OCI-LY7 (cell line): ENCODE measurements around the gene RBM18. TPM values are rescaled to one million over a fixed set of nuclear protein-coding genes. Genes with fewer than 3 reads are reported as not detected.

Source experiments
- BruUV-seq: library from RNA; stranded (reverse); fragments of 400-500 nt; replicated peaks from 2 replicates; lab custom pipeline; 2021; lab: Mats Ljungman, UMichigan
- CTCF ChIA-PET: fragments of 300-600 bp; sonication (Branson Sonifier 250); formaldehyde crosslinking; loops from one replicate; lab custom pipeline; 2022; ENCODE audit warnings: antibody characterized with exemption; ENCODE audit not compliant: unreplicated experiment; lab: Charles Lee
- POLR2A ChIA-PET: fragments of 300-600 bp; sonication (Branson Sonifier 250); formaldehyde crosslinking; loops from one replicate; lab custom pipeline; 2022; ENCODE audit warnings: antibody characterized with exemption; lab: Charles Lee
- DNase-seq: peaks from one replicate; pipeline ENCODE4 v3.0.0-alpha.2; 2015; ENCODE audit warnings: low spot score
- H2AFZ ChIP-seq: fragments of 200-600 bp; sonication (generic), shearing (Covaris generic); 2 replicates; pipeline ENCODE4 v1.6.1; 2014; ENCODE audit warnings: mild to moderate bottlenecking, antibody characterized with exemption, low read length, moderate library complexity
- H3K27ac ChIP-seq: fragments of 200-600 bp; sonication (generic); 2 replicates; pipeline ENCODE4 v1.5.1; 2014; ENCODE audit warnings: mixed run types, low read depth, mild to moderate bottlenecking, moderate library complexity, low read length, inconsistent platforms; ENCODE audit not compliant: poor library complexity, severe bottlenecking
- H3K36me3 ChIP-seq: fragments of 200-600 bp; sonication (generic); 2 replicates; pipeline ENCODE4 v1.6.1; 2014; ENCODE audit warnings: mild to moderate bottlenecking, antibody characterized with exemption, low read length, moderate library complexity, mixed read lengths; ENCODE audit not compliant: insufficient read depth
- H3K4me1 ChIP-seq: fragments of 200-600 bp; sonication (generic); 2 replicates; pipeline ENCODE4 v1.5.1; 2014; ENCODE audit warnings: mild to moderate bottlenecking, low read length; ENCODE audit not compliant: insufficient read depth, poor library complexity, severe bottlenecking
- H3K4me2 ChIP-seq: fragments of 200-600 bp; sonication (generic); 2 replicates; pipeline ENCODE4 v1.6.1; 2014; ENCODE audit warnings: mild to moderate bottlenecking, low read length
- H3K4me3 ChIP-seq: fragments of 200-600 bp; sonication (generic); 2 replicates; pipeline ENCODE4 v1.5.1; 2014; ENCODE audit warnings: mild to moderate bottlenecking, low read depth, low read length; ENCODE audit not compliant: poor library complexity, severe bottlenecking
- H3K79me2 ChIP-seq: fragments of 200-600 bp; sonication (generic); 2 replicates; pipeline ENCODE4 v1.6.1; 2016; ENCODE audit warnings: low read depth, mild to moderate bottlenecking, low read length, moderate library complexity, mixed read lengths; ENCODE audit not compliant: insufficient read depth
- H3K9me2 ChIP-seq: fragments of 200-600 bp; sonication (generic); 2 replicates; pipeline ENCODE4 v1.6.1; 2016; ENCODE audit warnings: mild to moderate bottlenecking, low read length, mixed read lengths; ENCODE audit not compliant: insufficient read depth
- H3K9me3 ChIP-seq: fragments of 200-600 bp; sonication (generic); 2 replicates; pipeline ENCODE4 v1.6.1; 2014; ENCODE audit warnings: mild to moderate bottlenecking, mixed run types, low read length, mixed read lengths
- H4K20me1 ChIP-seq: fragments of 200-600 bp; sonication (generic); 2 replicates; pipeline ENCODE4 v1.6.1; 2014; ENCODE audit warnings: mild to moderate bottlenecking, antibody characterized with exemption, low read length, moderate library complexity, mixed read lengths; ENCODE audit not compliant: insufficient read depth
- EZH2phosphoT487 ChIP-seq: fragments of 200-600 bp; sonication (generic); IDR thresholded peaks from 2 replicates; pipeline ENCODE4 v1.6.1; 2018; ENCODE audit warnings: low read depth, borderline replicate concordance, mild to moderate bottlenecking, mixed run types, antibody characterized with exemption, low read length, moderate library complexity, mixed read lengths
- intact Hi-C: fragments of 100-400 bp; cut with micrococcal nuclease; formaldehyde crosslinking; loops from one replicate; pipeline ENCODE4 v1.10.0; 2022; ENCODE audit not compliant: unreplicated experiment
- total RNA-seq, 2 experiments: library from RNA; depleted of rRNA in 1 of 2; stranded (reverse); fragments of >200 nt in 1 of 2; shearing (Covaris generic) in 1 of 2; gene quantifications; 2 replicates each; pipeline ENCODE4 v1.2.3, GENCODE V29; 2014 to 2022
- TF ChIP-seq, protein P1 (sequence below): fragments of 200-600 bp; sonication (generic); conservative IDR thresholded peaks from 2 replicates; pipeline ENCODE4 v1.5.1; 2014; ENCODE audit warnings: mild to moderate bottlenecking, antibody characterized with exemption, low read length, moderate library complexity, mixed read lengths

Gene RBM18
- total RNA-seq, 2 experiments from 2014 or later, result 8.3 to 22.2 TPM

DNA sequence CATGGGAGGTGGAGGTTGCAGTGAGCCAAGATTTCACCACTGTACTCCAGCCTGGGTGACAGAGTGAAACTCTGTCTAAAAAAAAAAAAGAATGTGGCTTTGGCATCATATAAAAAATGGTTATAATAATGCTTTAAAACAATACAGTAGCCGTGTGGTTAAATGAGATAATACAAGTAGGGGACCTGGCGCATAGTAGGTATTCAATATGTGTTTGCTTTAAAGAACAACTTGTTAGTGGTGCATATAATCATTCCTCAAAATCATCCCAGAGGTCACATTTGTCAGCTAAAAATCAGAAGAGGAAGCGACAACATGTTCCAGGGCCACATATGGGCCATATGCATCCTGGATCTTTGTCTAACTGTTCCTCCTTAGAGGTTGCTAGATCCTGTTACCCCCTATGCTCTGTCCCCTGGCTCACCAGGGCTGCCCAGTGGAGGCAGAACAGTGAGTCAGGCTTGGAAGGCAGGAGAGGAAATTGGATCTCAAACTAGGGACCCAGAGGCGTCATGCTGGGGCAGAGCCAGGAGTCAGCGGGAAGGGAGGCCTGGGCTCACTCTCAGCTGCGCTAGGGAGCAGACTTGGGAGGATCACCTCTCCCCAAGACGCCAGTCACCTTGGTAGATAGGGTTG lies 63.6 kb downstream of the RBM18 start:
- H3K4me2 ChIP-seq, result no peak overlapping the region
- BruUV-seq, result no TSS peak
- no peak for TF ChIP-seq EZH2phosphoT487
- TF ChIP-seq, protein P1, sequence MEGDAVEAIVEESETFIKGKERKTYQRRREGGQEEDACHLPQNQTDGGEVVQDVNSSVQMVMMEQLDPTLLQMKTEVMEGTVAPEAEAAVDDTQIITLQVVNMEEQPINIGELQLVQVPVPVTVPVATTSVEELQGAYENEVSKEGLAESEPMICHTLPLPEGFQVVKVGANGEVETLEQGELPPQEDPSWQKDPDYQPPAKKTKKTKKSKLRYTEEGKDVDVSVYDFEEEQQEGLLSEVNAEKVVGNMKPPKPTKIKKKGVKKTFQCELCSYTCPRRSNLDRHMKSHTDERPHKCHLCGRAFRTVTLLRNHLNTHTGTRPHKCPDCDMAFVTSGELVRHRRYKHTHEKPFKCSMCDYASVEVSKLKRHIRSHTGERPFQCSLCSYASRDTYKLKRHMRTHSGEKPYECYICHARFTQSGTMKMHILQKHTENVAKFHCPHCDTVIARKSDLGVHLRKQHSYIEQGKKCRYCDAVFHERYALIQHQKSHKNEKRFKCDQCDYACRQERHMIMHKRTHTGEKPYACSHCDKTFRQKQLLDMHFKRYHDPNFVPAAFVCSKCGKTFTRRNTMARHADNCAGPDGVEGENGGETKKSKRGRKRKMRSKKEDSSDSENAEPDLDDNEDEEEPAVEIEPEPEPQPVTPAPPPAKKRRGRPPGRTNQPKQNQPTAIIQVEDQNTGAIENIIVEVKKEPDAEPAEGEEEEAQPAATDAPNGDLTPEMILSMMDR, result no peak
- ChIA-PET CTCF (interaction anchor here (1.0 kb wide), 1 partner anchor 15 kb away, joined by 3 read pairs; no protein-coding TSS in a partner anchor), POLR2A (no interaction called here)
- no peak overlapping the region for H2AFZ ChIP-seq
- H3K79me2 ChIP-seq, result no peaks in the 10 kb centered on the region
- H3K36me3 ChIP-seq, result no peaks in the 10 kb centered on the region
- H3K4me3 ChIP-seq, result no peak overlapping the region
- H4K20me1 ChIP-seq, result no peaks in the 10 kb centered on the region
- intact Hi-C loops, result no loop called here
- H3K9me2 ChIP-seq, result no peaks in the 10 kb centered on the region
- H3K27ac ChIP-seq, result no peak overlapping the region
- no peak for DNase-seq
- H3K4me1 ChIP-seq, result no peaks in the 10 kb centered on the region
- no peaks in the 10 kb centered on the region for H3K9me3 ChIP-seq

DNA sequence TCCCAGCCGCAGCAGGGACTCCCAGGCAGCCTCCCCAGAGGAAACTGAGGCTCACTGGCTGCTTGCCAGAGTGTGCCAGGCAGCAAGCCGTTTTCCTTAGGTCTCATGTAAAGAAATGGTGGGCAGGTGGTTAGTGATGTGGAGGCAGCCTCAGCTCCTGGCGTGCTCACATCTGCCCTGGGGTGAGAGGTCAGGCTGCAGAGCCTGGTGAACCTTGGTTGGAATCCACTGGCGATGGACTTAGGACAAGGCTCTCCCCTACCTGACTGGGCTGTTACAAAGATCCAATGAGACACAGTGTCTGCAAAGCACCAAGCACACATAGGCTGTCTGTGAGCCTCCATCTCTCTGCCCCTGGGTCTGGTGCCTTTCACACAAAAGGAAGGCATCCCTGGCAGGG lies 66.8 kb downstream of the RBM18 start:
- intact Hi-C loops, result no loop called here
- no peaks in the 10 kb centered on the region for H3K9me3 ChIP-seq
- H4K20me1 ChIP-seq, result no peaks in the 10 kb centered on the region
- no peak overlapping the region for H2AFZ ChIP-seq
- H3K27ac ChIP-seq, result no peak overlapping the region
- TF ChIP-seq, protein P1, result no peak
- no peak for TF ChIP-seq EZH2phosphoT487
- POLR2A ChIA-PET, result no interaction called here
- DNase-seq, result no peak
- H3K79me2 ChIP-seq, result no peaks in the 10 kb centered on the region
- no TSS peak for BruUV-seq
- H3K4me3 ChIP-seq, result no peak overlapping the region
- H3K4me2 ChIP-seq, result no peak overlapping the region
- no peaks in the 10 kb centered on the region for H3K36me3 ChIP-seq
- H3K4me1 ChIP-seq, result no peaks in the 10 kb centered on the region
- CTCF ChIA-PET, result no interaction called here
- H3K9me2 ChIP-seq, result no peaks in the 10 kb centered on the region

DNA sequence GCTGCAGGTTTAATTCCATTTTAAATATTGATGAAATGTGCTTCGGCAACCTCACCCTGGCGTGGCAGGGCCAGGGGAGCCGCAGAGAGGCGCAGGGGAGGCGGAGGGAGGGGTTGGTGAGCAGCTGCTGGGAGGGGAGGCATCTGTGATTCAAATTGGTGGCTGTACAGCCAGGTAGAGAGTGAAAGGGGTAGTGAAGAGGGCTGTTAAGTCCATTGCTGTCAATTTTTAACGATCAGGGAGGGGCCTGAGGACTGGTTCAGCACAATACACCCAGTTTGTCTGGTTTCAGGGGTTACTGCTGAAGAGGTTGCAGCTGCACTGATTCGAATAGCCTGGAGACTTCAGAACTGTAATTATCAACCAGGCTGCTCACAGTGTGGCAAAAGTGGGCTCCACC lies 67.2 kb downstream of the RBM18 start:
- Histone ChIP-seq H3K79me2 (no peaks in the 10 kb centered on the region), H3K27ac (no peak overlapping the region), H3K36me3 (no peaks in the 10 kb centered on the region), H3K4me2 (no peak overlapping the region), H2AFZ (no peak overlapping the region), H3K4me1 (no peaks in the 10 kb centered on the region), H3K9me3 (no peaks in the 10 kb centered on the region), H3K4me3 (no peak overlapping the region), H3K9me2 (no peaks in the 10 kb centered on the region), H4K20me1 (no peaks in the 10 kb centered on the region)
- POLR2A ChIA-PET, result no interaction called here
- CTCF ChIA-PET, result no interaction called here
- no peak for TF ChIP-seq EZH2phosphoT487
- TF ChIP-seq, protein P1, result no peak
- intact Hi-C loops, result no loop called here
- no TSS peak for BruUV-seq
- no peak for DNase-seq
